Liver (tissue), 3 donors: ENCODE results near the gene NAGLU.

Experiments used
- ATF3 ChIP-seq: IDR thresholded peaks from 2 replicates; pipeline ENCODE4 v1.6.1; 2016; ENCODE audit warnings: antibody characterized with exemption
- CTCF ChIP-seq: fragments of 150-350 bp; IDR thresholded peaks from 2 replicates; pipeline ENCODE4 v1.5.1; 2017; ENCODE audit warnings: improper control_type of control experiment, low read depth, low read length; ENCODE audit not compliant: missing input control
- EGR1 ChIP-seq, 2 donors: IDR thresholded peaks; 2 replicates each; pipeline ENCODE4 v1.6.1; 2016 to 2018; ENCODE audit warnings: antibody characterized with exemption in 2 of 2, low read depth in 2 of 2
- FOXA1 ChIP-seq: IDR thresholded peaks from 2 replicates; pipeline ENCODE4 v1.6.1; 2016; ENCODE audit warnings: antibody characterized with exemption
- GABPA ChIP-seq, 2 donors: IDR thresholded peaks in 1 of 2; conservative IDR thresholded peaks in 1 of 2; 2 replicates each; pipeline ENCODE4 v1.6.1; 2016; ENCODE audit warnings: antibody characterized with exemption in 2 of 2, mild to moderate bottlenecking in 1 of 2, moderate library complexity in 1 of 2
- HNF4A ChIP-seq, 2 donors: conservative IDR thresholded peaks; 2 replicates each; pipeline ENCODE4 v1.6.1; 2016; ENCODE audit warnings: antibody characterized with exemption in 2 of 2, mild to moderate bottlenecking in 2 of 2
- JUND ChIP-seq, 2 donors: IDR thresholded peaks; 2 replicates each; pipeline ENCODE4 v1.6.1; 2016; ENCODE audit warnings: antibody characterized with exemption in 2 of 2
- MAX ChIP-seq: IDR thresholded peaks from 2 replicates; pipeline ENCODE4 v1.6.1; 2016; ENCODE audit warnings: antibody characterized with exemption
- NR2F2 ChIP-seq: IDR thresholded peaks from 2 replicates; pipeline ENCODE4 v1.6.1; 2016; ENCODE audit warnings: antibody characterized with exemption
- RAD21 ChIP-seq, 2 donors: IDR thresholded peaks; 2 replicates each; pipeline ENCODE4 v1.6.1; 2016; ENCODE audit warnings: antibody characterized with exemption in 2 of 2, mild to moderate bottlenecking in 2 of 2
- REST ChIP-seq: IDR thresholded peaks from 2 replicates; pipeline ENCODE4 v1.6.1; 2016; ENCODE audit warnings: antibody characterized with exemption, mild to moderate bottlenecking
- TAF1 ChIP-seq: conservative IDR thresholded peaks from 2 replicates; pipeline ENCODE4 v1.6.1; 2016; ENCODE audit warnings: antibody characterized with exemption, mild to moderate bottlenecking
- YY1 ChIP-seq: IDR thresholded peaks from 2 replicates; pipeline ENCODE4 v1.6.1; 2016; ENCODE audit warnings: antibody characterized with exemption, mild to moderate bottlenecking
- ZBTB33 ChIP-seq: IDR thresholded peaks from 2 replicates; pipeline ENCODE4 v1.6.1; 2016; ENCODE audit warnings: antibody characterized with exemption
- donor health status: healthy.
- donor health status: healthy.

GRCh38 chr17:42541041-42541833 lies 5.2 kb downstream of the NAGLU start:
- TF ChIP-seq CTCF (no peak), RAD21 (IDR thresholded peaks at IDR 0.05) (no peak), REST (no peak), MAX (peak; percentile 72), ZBTB33 (peak; percentile 18), EGR1 (IDR thresholded peaks at IDR 0.05; ENCODE audit: low read depth in 2 of 2) (peak in 1 of 2 donors; percentile 13), YY1 (no peak), NR2F2 (no peak), JUND (IDR thresholded peaks at IDR 0.05) (peak; percentile 64 to 86), GABPA (IDR thresholded peaks at IDR 0.05 in 1 of 2, conservative IDR thresholded peaks at IDR 0.05 in 1 of 2) (peak in 1 of 2 donors; percentile 33), ATF3 (no peak), FOXA1 (no peak), TAF1 (no peak), HNF4A (conservative IDR thresholded peaks at IDR 0.05) (peak; percentile 58 to 76)
